Upper lobe of right lung (tissue), 1 donor: ENCODE results near the gene NMRK1. TPM values are rescaled to one million over a fixed set of nuclear protein-coding genes. Genes with fewer than 3 reads are reported as not detected.
A peak's percentile ranks its signal among the peaks of the same experiment; 100 is the strongest.

Experiments
- ATAC-seq: fragments of 200-7000 bp; cut with Tn5 transposase; one replicate; pipeline ENCODE4 v1.9.1; 2020; ENCODE audit warnings: mild to moderate bottlenecking, moderate library complexity
- DNase-seq: peaks from one replicate; pipeline ENCODE4 v3.0.0-alpha.2; 2020
- H3K27ac ChIP-seq: fragments of 200-600 bp; one replicate; pipeline ENCODE4 v1.8.0; 2022
- H3K27me3 ChIP-seq: fragments of 200-600 bp; one replicate; pipeline ENCODE4 v1.8.0; 2022; ENCODE audit warnings: mild to moderate bottlenecking
- H3K36me3 ChIP-seq: fragments of 200-600 bp; one replicate; pipeline ENCODE4 v1.8.0; 2022
- H3K4me1 ChIP-seq: fragments of 200-600 bp; one replicate; pipeline ENCODE4 v1.8.0; 2022
- H3K4me3 ChIP-seq: fragments of 200-600 bp; one replicate; pipeline ENCODE4 v1.8.0; 2022; ENCODE audit warnings: mild to moderate bottlenecking
- H3K9me3 ChIP-seq: fragments of 200-600 bp; one replicate; pipeline ENCODE4 v1.8.0; 2022
- CTCF ChIP-seq: fragments of 200-600 bp; IDR thresholded peaks from one replicate; pipeline ENCODE4 v1.8.0; 2022; ENCODE audit warnings: antibody characterized with exemption
- intact Hi-C: fragments of 100-400 bp; cut with DNase I; formaldehyde crosslinking; loops from one replicate; pipeline ENCODE4 v1.11.0; 2022
- total RNA-seq: library from RNA; stranded (reverse); fragmentation: NEBNext Ultra II Directional; extraction: Animal tissue kit (Norgen Biotek cat#: 25700); gene quantifications from one replicate; pipeline ENCODE4 v1.2.1, GENCODE V29; 2021
- donor health status: DM: no; HTN: yes; CAD: no; lungs with severe emphysema.

NMRK1 gene
- total RNA-seq, 1 donor from 2014 or later, result 40.4 TPM

GRCh38 chr9:75085640-75086039, 2.3 kb downstream of the NMRK1 start:
- Histone ChIP-seq H3K36me3 (peaks cover 22% of the 10 kb centered on the region), H3K27ac (peak overlapping the region; percentile 99), H3K4me3 (peak overlapping the region; percentile 100), H3K9me3 (no peaks in the 10 kb centered on the region), H3K4me1 (peaks cover 47% of the 10 kb centered on the region), H3K27me3 (no peaks in the 10 kb centered on the region)
- TF ChIP-seq CTCF, result no peak
- ATAC-seq (no peak), DNase-seq (no peak)
- intact Hi-C loops, result no loop called here

- no peak for TF ChIP-seq CTCF
- peaks cover 33% of the 10 kb centered on the region for H3K36me3 ChIP-seq
- intact Hi-C loops, result no loop called here
- no peaks in the 10 kb centered on the region for H3K9me3 ChIP-seq
- H3K27ac ChIP-seq, result peak overlapping the region; percentile 71
- H3K27me3 ChIP-seq, result no peaks in the 10 kb centered on the region
- no peak for ATAC-seq
- peaks cover 38% of the 10 kb centered on the region for H3K4me1 ChIP-seq
- DNase-seq, result no peak
- no peak overlapping the region for H3K4me3 ChIP-seq
Observed at GRCh38 chr9:75084081-75084672, 3.8 kb downstream of the NMRK1 start.

DNA sequence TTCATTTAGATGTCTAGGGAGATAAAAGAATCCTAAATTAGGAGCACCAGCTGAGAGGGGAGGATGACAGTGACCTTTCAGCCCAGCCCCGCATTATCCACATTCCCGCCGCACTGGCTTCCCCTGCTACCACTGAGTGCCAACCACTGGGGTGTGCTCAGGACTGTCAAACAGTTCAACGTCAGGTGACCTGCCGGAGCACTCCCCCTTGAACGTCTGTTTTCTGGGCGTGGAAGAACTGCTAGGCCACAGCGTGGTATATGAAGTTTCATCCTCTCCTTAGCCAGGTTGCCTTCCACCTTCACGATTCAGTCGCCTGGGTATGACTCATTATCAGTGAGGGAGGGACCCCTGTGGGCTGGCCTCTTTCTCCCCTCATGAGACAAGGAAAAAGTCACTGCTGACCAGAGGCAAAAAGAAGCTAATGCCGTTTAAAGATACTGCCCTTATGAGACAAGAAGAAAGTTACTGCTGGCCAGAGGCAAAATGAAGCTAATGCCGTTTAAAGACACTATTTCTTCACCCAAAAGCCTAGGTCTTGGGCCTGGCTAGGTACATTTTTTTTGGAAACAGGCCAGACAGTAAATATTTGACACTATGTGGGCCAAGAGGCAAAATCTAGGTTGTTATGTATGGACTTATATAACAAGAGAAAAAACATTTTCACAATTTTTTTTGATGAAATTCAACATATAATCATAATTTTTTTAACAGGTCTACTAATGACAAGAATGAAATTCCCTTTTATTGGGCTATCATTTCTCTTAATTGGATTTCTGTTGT, 4.6 kb downstream of the NMRK1 start:
- Histone ChIP-seq H3K9me3 (no peaks in the 10 kb centered on the region), H3K4me3 (no peak overlapping the region), H3K36me3 (peaks cover 40% of the 10 kb centered on the region), H3K27me3 (no peaks in the 10 kb centered on the region), H3K4me1 (peaks cover 38% of the 10 kb centered on the region), H3K27ac (peak overlapping the region; percentile 71)
- DNase-seq, result peak; percentile 74
- peak; percentile 52 for ATAC-seq
- intact Hi-C loops, result no loop called here
- no peak for TF ChIP-seq CTCF

- H3K27ac ChIP-seq, result no peak overlapping the region
Observed at GRCh38 chr9:75081632-75082031, 6.3 kb downstream of the NMRK1 start.

DNA sequence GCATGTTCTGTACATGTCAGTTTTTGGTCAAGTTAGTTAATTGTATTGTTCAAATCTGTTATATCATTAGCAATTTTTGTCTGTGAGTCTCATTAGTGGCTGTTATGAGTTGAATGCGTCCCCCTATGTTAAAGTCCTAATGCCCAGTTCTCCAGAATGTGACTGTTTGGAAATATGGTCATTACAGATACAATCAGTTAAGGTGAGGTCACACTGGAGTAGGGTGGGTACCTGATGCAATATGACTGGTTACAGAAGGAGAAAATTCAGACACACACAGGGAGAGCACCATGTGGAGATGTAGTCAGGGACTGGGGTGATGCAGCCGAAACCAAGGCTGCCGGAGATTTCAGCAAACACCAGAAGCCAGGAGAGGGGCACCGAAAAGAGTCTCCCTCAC, 15.1 kb downstream of the NMRK1 start:
- peaks cover 21% of the 10 kb centered on the region for H3K36me3 ChIP-seq
- no peak overlapping the region for H3K4me3 ChIP-seq
- DNase-seq (no peak), ATAC-seq (no peak)
- no peak for TF ChIP-seq CTCF
- intact Hi-C loops, result loop anchor here (10.0 kb wide), 1 partner anchor 298 kb away; no protein-coding TSS in a partner anchor
- H3K27ac ChIP-seq, result no peak overlapping the region
- no peaks in the 10 kb centered on the region for H3K27me3 ChIP-seq
- H3K4me1 ChIP-seq, result no peaks in the 10 kb centered on the region
- no peaks in the 10 kb centered on the region for H3K9me3 ChIP-seq

More at GRCh38 chr9:75081632-75082031, 6.3 kb downstream of the NMRK1 start:
- no peak for TF ChIP-seq CTCF
- peaks cover 36% of the 10 kb centered on the region for H3K4me1 ChIP-seq
- ATAC-seq (peak; percentile 69), DNase-seq (no peak)
- intact Hi-C loops, result no loop called here
- no peaks in the 10 kb centered on the region for H3K27me3 ChIP-seq
- peaks cover 45% of the 10 kb centered on the region for H3K36me3 ChIP-seq
- H3K4me3 ChIP-seq, result no peak overlapping the region
- H3K9me3 ChIP-seq, result no peaks in the 10 kb centered on the region
